ENCODE results near the gene NFIA. TPM values are rescaled to one million over a fixed set of nuclear protein-coding genes. Genes with fewer than 3 reads are reported as not detected.
A peak's percentile ranks its signal among the peaks of the same experiment; 100 is the strongest.

NFIA gene
- total and polyA plus RNA-seq, 8 donors: 9.6 to 108 (median 37.2) TPM

GRCh38 chr1:61337037-61337436, 254.7 kb downstream of the NFIA start:
- 26 to 55% (median 34%) methylated on average over 3 of the region's 3 CpGs for WGBS, 5 donors
- TF ChIP-seq POLR2A (IDR thresholded peaks at IDR 0.05): no peak
- TF ChIP-seq POLR2AphosphoS5 (IDR thresholded peaks at IDR 0.05): no peak
- TF ChIP-seq, protein P1, sequence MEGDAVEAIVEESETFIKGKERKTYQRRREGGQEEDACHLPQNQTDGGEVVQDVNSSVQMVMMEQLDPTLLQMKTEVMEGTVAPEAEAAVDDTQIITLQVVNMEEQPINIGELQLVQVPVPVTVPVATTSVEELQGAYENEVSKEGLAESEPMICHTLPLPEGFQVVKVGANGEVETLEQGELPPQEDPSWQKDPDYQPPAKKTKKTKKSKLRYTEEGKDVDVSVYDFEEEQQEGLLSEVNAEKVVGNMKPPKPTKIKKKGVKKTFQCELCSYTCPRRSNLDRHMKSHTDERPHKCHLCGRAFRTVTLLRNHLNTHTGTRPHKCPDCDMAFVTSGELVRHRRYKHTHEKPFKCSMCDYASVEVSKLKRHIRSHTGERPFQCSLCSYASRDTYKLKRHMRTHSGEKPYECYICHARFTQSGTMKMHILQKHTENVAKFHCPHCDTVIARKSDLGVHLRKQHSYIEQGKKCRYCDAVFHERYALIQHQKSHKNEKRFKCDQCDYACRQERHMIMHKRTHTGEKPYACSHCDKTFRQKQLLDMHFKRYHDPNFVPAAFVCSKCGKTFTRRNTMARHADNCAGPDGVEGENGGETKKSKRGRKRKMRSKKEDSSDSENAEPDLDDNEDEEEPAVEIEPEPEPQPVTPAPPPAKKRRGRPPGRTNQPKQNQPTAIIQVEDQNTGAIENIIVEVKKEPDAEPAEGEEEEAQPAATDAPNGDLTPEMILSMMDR (IDR thresholded peaks at IDR 0.05): peak in 2 of 7 experiments; percentile 9 to 12
- no peak for TF ChIP-seq EP300 (IDR thresholded peaks at IDR 0.05)
- H3K27ac ChIP-seq: peak overlapping the region in 4 of 5 donors; percentile 73 to 81 (median 78)
- no peaks in the 10 kb centered on the region for H3K27me3 ChIP-seq
- peak in 1 of 2 donors; percentile 43 for DNase-seq
- no peaks in the 10 kb centered on the region for H3K9me3 ChIP-seq
- H3K4me1 ChIP-seq: peaks cover 13 to 40% (median 23%) of the 10 kb centered on the region in 4 donors
- peaks cover 0 to 3% (median 0%) of the 10 kb centered on the region in 4 donors for H3K36me3 ChIP-seq
- intact Hi-C loops (cut with DNase I; ENCODE audit: low total_unique reads): no loop called here
- H3K4me3 ChIP-seq: no peak overlapping the region

- TF ChIP-seq, protein P1 (IDR thresholded peaks at IDR 0.05): peak in 1 of 7 experiments; percentile 1
- TF ChIP-seq POLR2A (IDR thresholded peaks at IDR 0.05): no peak
- intact Hi-C loops (cut with DNase I; ENCODE audit: low total_unique reads): no loop called here
- Histone ChIP-seq H3K36me3 (peaks cover 0 to 3% (median 0%) of the 10 kb centered on the region in 4 donors), H3K27ac (peak overlapping the region; percentile 7 to 81 (median 76)), H3K27me3 (no peaks in the 10 kb centered on the region), H3K4me1 (peaks cover 13 to 40% (median 23%) of the 10 kb centered on the region in 4 donors), H3K4me3 (peak overlapping the region in 1 of 4 donors; percentile 14), H3K9me3 (no peaks in the 10 kb centered on the region)
- 27 to 57% (median 43%) methylated on average over 1 of the region's 1 CpG for WGBS, 5 donors
- DNase-seq: peak in 1 of 2 donors; percentile 64
These were observed 255.1 kb downstream of the NFIA start for GRCh38 chr1:61337441-61337951.

GRCh38 chr1:61337981-61338848, 255.9 kb downstream of the NFIA start:
- Histone ChIP-seq H3K9me3 (no peaks in the 10 kb centered on the region), H3K27me3 (no peaks in the 10 kb centered on the region), H3K4me3 (peak overlapping the region in 3 of 4 donors; percentile 6 to 17 (median 14)), H3K4me1 (peaks cover 13 to 40% (median 23%) of the 10 kb centered on the region in 4 donors), H3K27ac (peak overlapping the region; percentile 7 to 81 (median 76)), H3K36me3 (peaks cover 0 to 3% (median 0%) of the 10 kb centered on the region in 4 donors)
- intact Hi-C loops (cut with DNase I; ENCODE audit: low total_unique reads): no loop called here
- peak; percentile 73 to 86 for DNase-seq
- WGBS, 5 donors: 13 to 24% (median 18%) methylated on average over 13 of the region's 13 CpGs
- peak; percentile 53 to 70 (median 54) for TF ChIP-seq POLR2AphosphoS5 (IDR thresholded peaks at IDR 0.05)
- no peak for TF ChIP-seq EP300 (IDR thresholded peaks at IDR 0.05)
- TF ChIP-seq, protein P1 (IDR thresholded peaks at IDR 0.05): peak in 6 of 7 experiments; percentile 45 to 91 (median 68)

GRCh38 chr1:61338899-61339298, 256.5 kb downstream of the NFIA start:
- intact Hi-C loops (cut with DNase I; ENCODE audit: low total_unique reads): no loop called here
- WGBS, 5 donors: 71 to 77% (median 72%) methylated on average over 5 of the region's 5 CpGs
- H3K4me1 ChIP-seq: peaks cover 13 to 40% (median 27%) of the 10 kb centered on the region in 4 donors
- H3K9me3 ChIP-seq: no peaks in the 10 kb centered on the region
- H3K27me3 ChIP-seq: no peaks in the 10 kb centered on the region
- no peak for TF ChIP-seq POLR2AphosphoS5 (IDR thresholded peaks at IDR 0.05)
- TF ChIP-seq EP300 (IDR thresholded peaks at IDR 0.05): no peak
- TF ChIP-seq, protein P1 (IDR thresholded peaks at IDR 0.05): no peak
- no peak for TF ChIP-seq POLR2A (IDR thresholded peaks at IDR 0.05)
- no peak for DNase-seq
- no peaks in the 10 kb centered on the region for H3K36me3 ChIP-seq
- H3K4me3 ChIP-seq: no peak overlapping the region
- peak overlapping the region in 4 of 5 donors; percentile 73 to 81 (median 78) for H3K27ac ChIP-seq
